Epidermal melanocyte (primary cell): Measurements from ENCODE around the gene WSB1.
"Not testable (repeated sequence)": the region's sequence is repeated elsewhere in the genome, so short reads cannot be mapped to it uniquely, and the experiment has no call there.

ENCODE experiments used
- DNase-seq: peaks from one replicate; pipeline ENCODE4 v3.0.0; 2011; ENCODE audit warnings: low spot score; ENCODE audit not compliant: insufficient read length

WSB1 gene

DNA sequence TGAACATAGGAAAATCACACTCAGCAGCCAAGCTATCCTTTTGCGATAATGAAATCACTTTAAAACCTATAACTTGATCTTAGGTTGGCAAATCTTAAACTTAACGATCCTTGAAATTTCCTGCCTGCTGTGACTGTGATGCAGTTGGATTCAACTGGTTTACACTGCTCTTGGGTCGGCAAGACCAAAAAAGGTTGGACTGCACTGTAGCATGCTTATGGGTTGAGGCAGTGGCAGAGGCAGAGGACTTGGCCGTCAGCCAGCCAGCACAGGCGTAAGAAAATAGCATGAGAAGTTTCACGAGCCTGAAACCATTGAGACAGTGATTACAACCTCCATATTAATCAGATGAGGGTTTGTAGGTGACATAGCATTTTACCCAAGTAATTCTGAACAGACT, 21.4 kb downstream of the WSB1 start:
- DNase-seq, result peak; percentile 49

DNA sequence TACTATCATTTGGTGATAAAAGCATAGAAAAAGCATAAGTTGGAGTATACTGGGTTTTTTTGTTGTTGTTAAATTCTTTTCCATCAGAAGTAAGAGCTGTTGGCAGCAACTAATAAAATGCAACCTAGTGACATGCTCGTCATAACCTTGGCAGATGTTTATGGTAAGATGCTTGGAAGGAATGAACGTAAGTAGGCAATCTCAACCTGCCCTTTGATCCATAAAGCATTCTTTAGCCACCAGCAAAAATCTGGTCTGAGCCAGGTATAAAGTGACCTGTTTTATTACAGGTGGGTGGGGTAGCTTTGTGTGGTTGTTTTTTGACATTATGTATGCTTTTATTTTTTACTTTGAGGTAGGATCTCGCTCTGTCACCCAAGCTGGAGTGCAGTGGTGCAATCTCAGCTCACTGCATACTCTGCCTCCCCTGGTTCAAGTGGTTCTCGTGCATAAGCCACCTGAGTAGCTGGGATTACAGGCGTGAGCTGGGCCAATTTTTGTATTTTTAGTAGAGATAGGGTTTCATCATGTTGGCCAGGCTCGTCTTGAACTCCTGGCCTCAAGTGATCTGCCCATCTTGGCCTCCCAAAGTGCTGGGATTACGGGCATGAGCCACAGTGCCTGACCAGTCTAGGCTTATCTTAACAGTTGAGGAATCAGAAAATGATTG, 22.0 kb downstream of the WSB1 start:
- DNase-seq, result no peak

GRCh38 chr17:27318228-27318627, 24.3 kb downstream of the WSB1 start:
- DNase-seq, result no peak

- DNase-seq, result no peak
Measured at GRCh38 chr17:27318633-27319032, 24.7 kb downstream of the WSB1 start.

GRCh38 chr17:27319541-27320221, 25.8 kb downstream of the WSB1 start:
- no peak for DNase-seq

GRCh38 chr17:27320222-27320560, 26.3 kb downstream of the WSB1 start:
- DNase-seq, result no peak

DNA sequence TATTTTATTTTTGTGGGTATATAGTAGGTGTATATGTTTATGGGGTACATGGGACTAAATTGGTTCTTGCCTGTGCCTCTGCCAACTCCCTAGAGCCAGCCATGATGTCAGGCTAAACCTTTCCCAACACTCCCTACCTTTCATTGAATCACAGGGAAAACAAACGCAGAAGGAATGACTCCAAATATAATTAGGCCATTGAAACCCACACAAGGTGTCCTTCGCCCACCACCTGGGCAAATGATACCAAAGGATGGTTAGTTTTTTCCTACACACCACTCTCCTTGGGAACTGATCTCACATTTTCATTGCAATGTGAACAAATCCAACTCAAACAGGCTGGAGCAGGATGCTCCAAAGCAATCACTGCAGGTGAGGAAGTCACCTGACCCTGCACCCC, 27.5 kb downstream of the WSB1 start:
- DNase-seq, result no peak

DNA sequence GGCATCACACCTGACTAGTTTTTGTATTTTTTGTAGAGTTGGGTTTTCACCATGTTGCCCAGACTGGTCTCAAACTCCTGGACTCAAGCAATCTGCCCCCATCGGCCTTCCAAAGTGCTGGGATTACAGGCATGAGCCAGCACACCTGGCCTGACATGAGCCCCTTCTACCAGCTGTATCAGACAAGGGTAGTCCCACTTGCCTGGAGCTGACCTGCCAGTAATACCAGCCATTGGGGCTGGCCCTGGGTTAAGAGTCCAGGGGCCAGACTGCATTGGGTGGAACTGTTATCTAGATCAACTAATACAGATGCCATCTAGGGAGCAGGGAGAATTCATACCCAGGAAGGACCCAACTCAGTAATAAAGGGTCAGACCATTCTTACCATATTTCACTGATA, 28.1 kb downstream of the WSB1 start:
- no peak for DNase-seq

GRCh38 chr17:27322690-27323508, 29.0 kb downstream of the WSB1 start:
- no peak for DNase-seq

DNA sequence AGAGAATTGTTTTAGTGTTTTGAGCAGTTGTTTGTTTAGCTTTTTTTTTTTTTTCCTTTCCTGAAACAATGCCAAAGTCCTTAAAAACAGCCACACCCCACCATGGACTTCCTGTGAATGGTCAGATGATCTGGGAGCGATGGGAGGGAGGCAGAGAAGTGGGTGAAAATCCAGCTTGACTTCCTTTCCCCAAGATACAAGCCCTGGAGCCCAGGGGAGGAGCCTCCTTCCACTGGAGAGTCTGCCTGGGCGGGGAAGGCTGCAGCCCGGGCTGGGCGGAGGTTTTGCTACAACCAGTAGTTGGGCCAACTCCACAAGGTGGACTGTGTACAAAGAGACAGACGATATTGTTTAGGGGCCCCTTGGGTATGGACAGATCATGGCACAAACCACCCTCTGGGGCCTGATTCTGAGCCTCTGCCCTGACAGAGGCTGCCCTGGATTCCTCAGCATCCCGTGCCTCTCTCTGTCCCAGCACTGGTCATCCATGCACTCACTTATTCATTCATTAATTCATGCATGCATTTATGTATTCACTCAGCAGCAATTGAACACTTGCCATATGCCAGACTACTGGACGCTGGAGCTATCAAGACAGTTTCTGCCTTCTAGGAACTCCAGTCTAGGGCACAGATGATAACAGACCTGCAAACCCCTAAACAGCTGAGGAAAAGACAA, 29.8 kb downstream of the WSB1 start:
- peak; percentile 62 for DNase-seq

DNA sequence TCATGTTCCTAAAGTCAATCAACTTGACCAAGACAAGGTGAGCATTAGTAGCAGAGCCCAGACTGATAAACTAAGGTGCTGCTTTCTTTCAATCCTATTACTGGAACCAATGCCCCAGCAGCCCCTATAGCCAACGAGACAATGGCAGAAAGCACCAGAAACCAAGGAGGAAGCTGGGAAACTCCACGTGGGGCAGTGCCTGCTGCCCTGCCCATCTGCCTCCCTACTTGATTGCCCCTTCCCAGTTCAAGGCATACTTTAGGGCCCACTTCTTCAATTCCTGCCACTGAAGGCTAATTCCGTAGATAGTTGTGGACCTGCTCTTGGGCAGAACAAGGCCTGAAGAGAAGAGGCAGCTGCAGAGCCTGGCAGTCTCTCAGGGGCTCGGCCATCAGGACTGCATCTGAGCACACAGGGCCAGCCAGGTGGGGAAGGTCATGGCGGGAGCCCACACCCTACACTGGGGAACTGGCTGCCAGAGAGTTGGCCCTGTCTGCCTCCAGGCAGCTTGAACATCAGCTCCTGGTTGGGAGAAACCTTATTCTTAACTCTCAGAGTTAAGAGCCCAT, 30.9 kb downstream of the WSB1 start:
- DNase-seq, result no peak

GRCh38 chr17:27326051-27326450, 32.1 kb downstream of the WSB1 start:
- DNase-seq, result no peak

- no peak for DNase-seq
Measured at GRCh38 chr17:27326585-27326984, 32.7 kb downstream of the WSB1 start.

- DNase-seq, result no peak
Measured at GRCh38 chr17:27327397-27327796, 33.5 kb downstream of the WSB1 start.

DNA sequence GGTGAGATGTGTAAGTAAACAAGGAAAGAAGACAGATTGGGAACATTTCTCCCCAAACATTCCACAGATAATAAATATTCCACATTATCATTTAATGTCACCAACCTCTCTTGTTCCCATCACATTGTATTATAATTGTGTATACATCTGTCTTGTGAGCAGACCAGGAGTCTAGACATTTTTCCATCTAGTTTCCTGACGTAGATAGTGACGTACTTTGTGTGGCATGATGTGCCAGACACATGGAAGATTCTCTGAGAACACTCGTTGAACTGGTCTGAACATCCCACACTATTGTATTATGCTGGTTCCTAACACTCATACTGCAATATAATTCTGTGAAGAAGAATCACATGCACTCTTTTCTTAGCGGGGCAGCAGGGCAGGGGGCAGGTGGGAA, 34.0 kb downstream of the WSB1 start:
- DNase-seq, result no peak

DNA sequence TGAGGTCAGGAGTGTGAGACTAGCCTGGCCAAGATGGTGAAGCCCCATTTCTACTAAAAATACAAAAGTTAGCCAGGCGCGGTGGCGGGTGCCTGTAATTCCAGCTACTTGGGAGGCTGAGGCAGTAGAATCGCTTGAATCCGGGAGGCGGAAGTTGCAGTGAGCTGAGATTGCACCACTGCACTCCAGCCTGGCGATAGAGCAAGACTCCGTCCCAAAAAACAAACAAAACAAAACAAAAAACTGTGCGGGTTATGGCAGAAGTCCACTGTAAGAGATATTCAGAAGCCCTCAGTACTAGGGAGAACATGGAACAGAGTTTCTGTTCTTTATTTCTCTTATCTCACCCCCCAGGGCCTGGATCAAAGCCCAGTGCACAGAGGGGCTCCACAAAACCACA, 34.8 kb downstream of the WSB1 start:
- not testable (repeated sequence) for DNase-seq

- DNase-seq, result no peak
Measured at GRCh38 chr17:27329146-27329805, 35.4 kb downstream of the WSB1 start.

- DNase-seq, result no peak
Measured at GRCh38 chr17:27332047-27332393, 38.1 kb downstream of the WSB1 start.

DNA sequence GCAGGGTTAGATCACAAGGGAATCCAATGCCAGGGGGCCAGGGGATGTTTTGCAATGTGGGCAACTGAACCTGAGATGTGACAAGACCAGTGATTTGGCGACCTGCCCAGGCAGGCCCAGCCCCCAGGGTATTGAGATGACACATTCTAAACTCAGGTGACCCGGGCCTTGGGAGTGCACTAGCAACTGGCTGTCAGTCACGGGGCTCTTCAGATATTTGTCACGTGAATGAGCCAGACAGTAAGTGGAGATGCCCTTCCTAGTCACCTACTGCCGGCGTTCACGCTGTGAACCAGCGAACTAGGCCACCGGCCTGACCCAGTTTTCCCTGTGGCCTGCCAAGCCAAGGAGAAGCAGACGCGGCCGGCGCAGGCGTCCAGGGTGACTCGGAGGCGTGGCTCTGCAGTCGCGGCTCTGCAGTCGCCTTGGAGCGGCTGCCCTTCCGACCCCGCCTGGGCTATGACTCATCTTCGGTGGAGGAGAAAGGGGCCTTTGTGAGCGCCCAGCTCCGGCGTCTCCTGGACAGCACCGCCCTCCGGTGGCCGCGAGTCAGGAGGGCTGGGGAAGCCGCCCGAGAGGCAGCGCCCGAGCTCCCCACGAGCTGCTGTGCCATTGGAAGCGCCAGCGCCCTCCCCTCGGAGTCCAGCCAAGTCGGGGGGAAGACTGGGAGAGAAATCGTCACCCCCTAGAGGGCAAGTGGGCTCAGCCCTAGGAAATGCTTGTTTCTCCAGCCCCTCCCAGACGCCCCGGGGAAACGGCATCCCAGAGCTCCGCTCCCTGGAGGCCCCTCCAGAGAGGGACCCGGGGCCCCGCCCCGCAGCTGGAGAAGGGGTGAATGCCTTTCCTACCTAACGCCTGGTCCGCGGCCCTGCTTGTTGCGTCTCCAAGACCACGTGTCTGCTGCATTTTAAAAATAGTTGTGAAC, 38.8 kb downstream of the WSB1 start:
- DNase-seq, result peak; percentile 89

DNA sequence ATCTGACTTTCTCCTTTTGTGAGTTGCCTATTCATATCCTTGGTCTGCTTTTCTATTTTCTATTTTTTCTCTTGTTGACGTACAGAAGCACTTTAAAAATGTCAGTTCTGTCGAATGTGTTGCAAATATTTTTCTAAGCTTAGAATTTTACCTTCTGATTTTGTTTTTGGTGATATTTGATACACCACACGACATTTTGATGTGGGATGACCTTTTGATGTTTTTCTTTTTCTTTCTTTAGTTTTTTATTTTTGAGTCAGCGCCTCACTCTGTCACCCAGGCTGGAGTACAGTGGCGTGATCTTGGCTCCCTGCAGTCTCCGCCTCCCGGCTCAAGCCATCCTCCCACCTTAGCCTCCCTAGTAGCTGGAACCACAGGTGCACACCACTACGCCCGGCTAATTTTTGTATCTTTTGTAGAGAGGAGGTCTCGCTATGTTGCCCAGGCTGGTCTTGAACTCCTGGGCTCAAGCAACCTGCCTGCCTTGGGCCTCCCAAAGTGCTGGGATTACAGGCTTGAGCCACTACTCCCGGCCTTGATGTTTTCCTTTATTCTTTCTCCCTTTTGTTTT, 39.6 kb downstream of the WSB1 start:
- DNase-seq, result no peak
